ENCODE results near the gene HCFC2. TPM values are rescaled to one million over a fixed set of nuclear protein-coding genes. Genes with fewer than 3 reads are reported as not detected.

HCFC2 gene
- total and polyA plus RNA-seq, 2 of the 8 experiments (the other 6 are each of a cell fraction or from before 2014, with no cell fraction given): 0.62 to 1.8 TPM

GRCh38 chr12:104136577-104136976 lies 72.2 kb downstream of the HCFC2 start:
- peaks cover 3 to 36% (median 16%) of the 10 kb centered on the region in 4 experiments for H3K36me3 ChIP-seq (ENCODE audit: control insufficient read depth in 2 of 4, insufficient read depth in 4 of 4, low read length in 3 of 4)
- H2BK20ac ChIP-seq (ENCODE audit: low read length): no peak overlapping the region
- H2BK5ac ChIP-seq (ENCODE audit: low read depth, low read length): no peak overlapping the region
- no peak overlapping the region for H3K4ac ChIP-seq (replicated peaks; ENCODE audit: insufficient read length, low read depth, low read length)
- no peak for FAIRE-seq
- peak overlapping the region; percentile 82 for H4K5ac ChIP-seq (ENCODE audit: insufficient read length, low read depth, low read length)
- no peak overlapping the region for H2BK120ac ChIP-seq (replicated peaks; ENCODE audit: low read depth, low read length)
- DNase-seq (ENCODE audit: low read depth in 1 of 2, low spot score in 2 of 2): no peak
- POLR2A ChIA-PET (ENCODE audit: partially characterized antibody): interaction anchor here (0.8 to 4.2 kb wide), 6 partner anchors 9 to 207 kb away, joined by 3 to 28 read pairs (median 4); partner anchors contain the start of genes HSP90B1 and TDG
- no peak overlapping the region for H2AFZ ChIP-seq (ENCODE audit: low read length)
- no peak overlapping the region for H2AK5ac ChIP-seq (ENCODE audit: low read depth, low read length)
- no peak overlapping the region; the same call in 1 of the 2 replicates for H3K18ac ChIP-seq (ENCODE audit: extremely low read depth, low read length)
- peak overlapping the region in 3 of 4 experiments; percentile 79 to 95 (median 92); a peak in 3 of 7 replicates for H3K9ac ChIP-seq (replicated peaks in 1 of 4; ENCODE audit: extremely low read depth in 1 of 4, low read depth in 3 of 4, low read length in 3 of 4)
- H3K4me2 ChIP-seq (ENCODE audit: insufficient read depth in 1 of 2, low read depth in 2 of 2, low read length in 2 of 2): peak overlapping the region; percentile 73 to 82
- no peak overlapping the region for H2BK12ac ChIP-seq (ENCODE audit: low read depth, low read length)
- H2BK15ac ChIP-seq (ENCODE audit: low read length): no peak overlapping the region
- 0 out of 7 replicates have a peak, but pooled peaks cover 0 to 3% (median 0%) of the 10 kb centered on the region in 4 experiments for H3K27me3 ChIP-seq (replicated peaks in 1 of 4; ENCODE audit: control insufficient read depth in 3 of 4, extremely low read depth in 1 of 4, insufficient read depth in 3 of 4, low read length in 3 of 4)
- peaks cover 3 to 9% (median 6%) of the 10 kb centered on the region in 4 experiments; a peak in 6 of 7 replicates for H3K4me1 ChIP-seq (replicated peaks in 1 of 4; ENCODE audit: control insufficient read depth in 3 of 4, insufficient read depth in 4 of 4, low read length in 3 of 4)
- H3K27ac ChIP-seq (ENCODE audit: low read depth, low read length): peak overlapping the region; percentile 92; the same call in 1 of the 2 replicates
- CTCF ChIA-PET (ENCODE audit: partially characterized antibody): interaction anchor here (0.6 to 0.8 kb wide), 3 partner anchors 10 to 78 kb away, joined by 3 read pairs; no protein-coding TSS in a partner anchor
- H4K91ac ChIP-seq (replicated peaks; ENCODE audit: insufficient read length, low read length): no peak overlapping the region
- H3K4me3 ChIP-seq (ENCODE audit: extremely low read depth in 1 of 4, insufficient read depth in 2 of 4, low read depth in 3 of 4, low read length in 4 of 4): peak overlapping the region; percentile 69 to 94 (median 89)
- H3K79me1 ChIP-seq (ENCODE audit: low read depth, low read length): peaks cover 5% of the 10 kb centered on the region; the same call in 1 of the 2 replicates
- no peak overlapping the region for H4K8ac ChIP-seq (ENCODE audit: extremely low read depth, insufficient read depth, low read length)
- H3K79me2 ChIP-seq (ENCODE audit: control insufficient read depth in 1 of 2, insufficient read depth in 2 of 2, low read length in 2 of 2): peaks cover 11 to 53% of the 10 kb centered on the region in 2 experiments; a peak in 3 of 4 replicates
- H3K14ac ChIP-seq (ENCODE audit: insufficient read length): no peak overlapping the region
- H3K56ac ChIP-seq (replicated peaks; ENCODE audit: insufficient read length, low read depth, low read length): no peak overlapping the region
- peaks cover 2 to 7% of the 10 kb centered on the region in 2 experiments for H4K20me1 ChIP-seq (replicated peaks in 1 of 2; ENCODE audit: control insufficient read depth in 1 of 2, insufficient read depth in 2 of 2, low read length in 2 of 2)
- no peaks in the 10 kb centered on the region; the same call in 1 of the 2 replicates for H3K23me2 ChIP-seq (ENCODE audit: low read depth, low read length)
- H3K23ac ChIP-seq (ENCODE audit: insufficient read length): no peak overlapping the region
- H3K9me3 ChIP-seq (ENCODE audit: insufficient read depth in 2 of 2, low read depth in 1 of 2, low read length in 1 of 2): no peaks in the 10 kb centered on the region
- TF ChIP-seq POU5F1 (IDR thresholded peaks at IDR 0.05; ENCODE audit: low read depth, low read length) (no peak), TBP (IDR thresholded peaks at IDR 0.05; ENCODE audit: low read depth, low read length) (no peak), CBX5 (IDR thresholded peaks at IDR 0.05; ENCODE audit: low read depth, low read length) (no peak), BACH1 (IDR thresholded peaks at IDR 0.05; ENCODE audit: low read length) (no peak), KDM5A (IDR thresholded peaks at IDR 0.05; ENCODE audit: low read length) (no peak), POLR2A (IDR thresholded peaks at IDR 0.05; ENCODE audit: control extremely low read depth in 1 of 2, low read depth in 2 of 2, low read length in 2 of 2) (no peak), MAX (IDR thresholded peaks at IDR 0.05) (no peak), GABPA (IDR thresholded peaks at IDR 0.05; ENCODE audit: borderline replicate concordance, insufficient read depth, low read length) (no peak), CREB1 (IDR thresholded peaks at IDR 0.05) (no peak), SAP30 (IDR thresholded peaks at IDR 0.05; ENCODE audit: insufficient read depth, insufficient replicate concordance, low read length) (no peak), TAF1 (IDR thresholded peaks at IDR 0.05; ENCODE audit: low read depth, low read length) (no peak), JUND (IDR thresholded peaks at IDR 0.05; ENCODE audit: low read length) (no peak), NANOG (IDR thresholded peaks at IDR 0.05; ENCODE audit: insufficient read depth, low read depth, low read length, poor library complexity, severe bottlenecking) (no peak), CEBPB (IDR thresholded peaks at IDR 0.05; ENCODE audit: low read depth, low read length) (no peak), SP2 (IDR thresholded peaks at IDR 0.05; ENCODE audit: low read length) (no peak)

All from H1 (cell line).